Measurements from ENCODE around the gene ASB2. TPM values are rescaled to one million over a fixed set of nuclear protein-coding genes. Genes with fewer than 3 reads are reported as not detected.

Gene ASB2
- total and polyA plus RNA-seq, 2 of the 13 experiments (the other 11 are each of a cell fraction or from before 2014, with no cell fraction given), result 0.82 to 4.1 TPM

DNA sequence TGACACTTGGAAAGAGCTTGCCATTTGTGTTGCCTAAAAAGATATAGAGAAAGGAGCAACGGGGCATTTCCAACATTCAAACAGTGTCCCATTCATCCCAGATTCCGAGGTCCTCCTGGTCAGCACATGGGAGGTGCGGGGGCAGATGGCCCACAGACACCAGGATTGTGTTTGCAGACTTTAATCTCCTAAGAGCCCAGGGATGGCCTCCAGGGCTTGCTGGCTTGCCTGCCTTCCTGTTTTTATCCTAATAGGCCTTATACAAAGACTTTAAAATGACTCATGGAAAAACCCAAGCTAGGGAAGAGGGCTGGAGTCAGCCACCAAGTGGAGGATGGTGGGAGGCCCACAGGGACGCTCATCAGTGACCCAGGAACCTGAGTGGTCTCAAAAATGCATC, 70.7 kb downstream of the ASB2 start (continued):
- TF ChIP-seq, protein P1, sequence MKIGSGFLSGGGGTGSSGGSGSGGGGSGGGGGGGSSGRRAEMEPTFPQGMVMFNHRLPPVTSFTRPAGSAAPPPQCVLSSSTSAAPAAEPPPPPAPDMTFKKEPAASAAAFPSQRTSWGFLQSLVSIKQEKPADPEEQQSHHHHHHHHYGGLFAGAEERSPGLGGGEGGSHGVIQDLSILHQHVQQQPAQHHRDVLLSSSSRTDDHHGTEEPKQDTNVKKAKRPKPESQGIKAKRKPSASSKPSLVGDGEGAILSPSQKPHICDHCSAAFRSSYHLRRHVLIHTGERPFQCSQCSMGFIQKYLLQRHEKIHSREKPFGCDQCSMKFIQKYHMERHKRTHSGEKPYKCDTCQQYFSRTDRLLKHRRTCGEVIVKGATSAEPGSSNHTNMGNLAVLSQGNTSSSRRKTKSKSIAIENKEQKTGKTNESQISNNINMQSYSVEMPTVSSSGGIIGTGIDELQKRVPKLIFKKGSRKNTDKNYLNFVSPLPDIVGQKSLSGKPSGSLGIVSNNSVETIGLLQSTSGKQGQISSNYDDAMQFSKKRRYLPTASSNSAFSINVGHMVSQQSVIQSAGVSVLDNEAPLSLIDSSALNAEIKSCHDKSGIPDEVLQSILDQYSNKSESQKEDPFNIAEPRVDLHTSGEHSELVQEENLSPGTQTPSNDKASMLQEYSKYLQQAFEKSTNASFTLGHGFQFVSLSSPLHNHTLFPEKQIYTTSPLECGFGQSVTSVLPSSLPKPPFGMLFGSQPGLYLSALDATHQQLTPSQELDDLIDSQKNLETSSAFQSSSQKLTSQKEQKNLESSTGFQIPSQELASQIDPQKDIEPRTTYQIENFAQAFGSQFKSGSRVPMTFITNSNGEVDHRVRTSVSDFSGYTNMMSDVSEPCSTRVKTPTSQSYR (CRISPR knock-in tag; IDR thresholded peaks at IDR 0.05; ENCODE audit: borderline replicate concordance), result peak; percentile 34; the same call in 1 of the 2 replicates
- TF ChIP-seq PTBP1 (IDR thresholded peaks at IDR 0.05; ENCODE audit: low read depth, low read length, poor library complexity, severe bottlenecking), result no peak
- no peak for TF ChIP-seq MBD4 (IDR thresholded peaks at IDR 0.05; ENCODE audit: borderline replicate concordance, low read length)
- TF ChIP-seq, protein P2, sequence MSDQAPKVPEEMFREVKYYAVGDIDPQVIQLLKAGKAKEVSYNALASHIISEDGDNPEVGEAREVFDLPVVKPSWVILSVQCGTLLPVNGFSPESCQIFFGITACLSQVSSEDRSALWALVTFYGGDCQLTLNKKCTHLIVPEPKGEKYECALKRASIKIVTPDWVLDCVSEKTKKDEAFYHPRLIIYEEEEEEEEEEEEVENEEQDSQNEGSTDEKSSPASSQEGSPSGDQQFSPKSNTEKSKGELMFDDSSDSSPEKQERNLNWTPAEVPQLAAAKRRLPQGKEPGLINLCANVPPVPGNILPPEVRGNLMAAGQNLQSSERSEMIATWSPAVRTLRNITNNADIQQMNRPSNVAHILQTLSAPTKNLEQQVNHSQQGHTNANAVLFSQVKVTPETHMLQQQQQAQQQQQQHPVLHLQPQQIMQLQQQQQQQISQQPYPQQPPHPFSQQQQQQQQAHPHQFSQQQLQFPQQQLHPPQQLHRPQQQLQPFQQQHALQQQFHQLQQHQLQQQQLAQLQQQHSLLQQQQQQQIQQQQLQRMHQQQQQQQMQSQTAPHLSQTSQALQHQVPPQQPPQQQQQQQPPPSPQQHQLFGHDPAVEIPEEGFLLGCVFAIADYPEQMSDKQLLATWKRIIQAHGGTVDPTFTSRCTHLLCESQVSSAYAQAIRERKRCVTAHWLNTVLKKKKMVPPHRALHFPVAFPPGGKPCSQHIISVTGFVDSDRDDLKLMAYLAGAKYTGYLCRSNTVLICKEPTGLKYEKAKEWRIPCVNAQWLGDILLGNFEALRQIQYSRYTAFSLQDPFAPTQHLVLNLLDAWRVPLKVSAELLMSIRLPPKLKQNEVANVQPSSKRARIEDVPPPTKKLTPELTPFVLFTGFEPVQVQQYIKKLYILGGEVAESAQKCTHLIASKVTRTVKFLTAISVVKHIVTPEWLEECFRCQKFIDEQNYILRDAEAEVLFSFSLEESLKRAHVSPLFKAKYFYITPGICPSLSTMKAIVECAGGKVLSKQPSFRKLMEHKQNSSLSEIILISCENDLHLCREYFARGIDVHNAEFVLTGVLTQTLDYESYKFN (CRISPR knock-in tag; conservative IDR thresholded peaks at IDR 0.05), result peak; percentile 83
- TF ChIP-seq ZNF614 (CRISPR knock-in tag; IDR thresholded peaks at IDR 0.05; ENCODE audit: borderline replicate concordance), result no peak
- TF ChIP-seq, protein P3, sequence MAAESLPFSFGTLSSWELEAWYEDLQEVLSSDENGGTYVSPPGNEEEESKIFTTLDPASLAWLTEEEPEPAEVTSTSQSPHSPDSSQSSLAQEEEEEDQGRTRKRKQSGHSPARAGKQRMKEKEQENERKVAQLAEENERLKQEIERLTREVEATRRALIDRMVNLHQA (CRISPR knock-in tag; IDR thresholded peaks at IDR 0.05), result no peak
- TF ChIP-seq, protein P4, sequence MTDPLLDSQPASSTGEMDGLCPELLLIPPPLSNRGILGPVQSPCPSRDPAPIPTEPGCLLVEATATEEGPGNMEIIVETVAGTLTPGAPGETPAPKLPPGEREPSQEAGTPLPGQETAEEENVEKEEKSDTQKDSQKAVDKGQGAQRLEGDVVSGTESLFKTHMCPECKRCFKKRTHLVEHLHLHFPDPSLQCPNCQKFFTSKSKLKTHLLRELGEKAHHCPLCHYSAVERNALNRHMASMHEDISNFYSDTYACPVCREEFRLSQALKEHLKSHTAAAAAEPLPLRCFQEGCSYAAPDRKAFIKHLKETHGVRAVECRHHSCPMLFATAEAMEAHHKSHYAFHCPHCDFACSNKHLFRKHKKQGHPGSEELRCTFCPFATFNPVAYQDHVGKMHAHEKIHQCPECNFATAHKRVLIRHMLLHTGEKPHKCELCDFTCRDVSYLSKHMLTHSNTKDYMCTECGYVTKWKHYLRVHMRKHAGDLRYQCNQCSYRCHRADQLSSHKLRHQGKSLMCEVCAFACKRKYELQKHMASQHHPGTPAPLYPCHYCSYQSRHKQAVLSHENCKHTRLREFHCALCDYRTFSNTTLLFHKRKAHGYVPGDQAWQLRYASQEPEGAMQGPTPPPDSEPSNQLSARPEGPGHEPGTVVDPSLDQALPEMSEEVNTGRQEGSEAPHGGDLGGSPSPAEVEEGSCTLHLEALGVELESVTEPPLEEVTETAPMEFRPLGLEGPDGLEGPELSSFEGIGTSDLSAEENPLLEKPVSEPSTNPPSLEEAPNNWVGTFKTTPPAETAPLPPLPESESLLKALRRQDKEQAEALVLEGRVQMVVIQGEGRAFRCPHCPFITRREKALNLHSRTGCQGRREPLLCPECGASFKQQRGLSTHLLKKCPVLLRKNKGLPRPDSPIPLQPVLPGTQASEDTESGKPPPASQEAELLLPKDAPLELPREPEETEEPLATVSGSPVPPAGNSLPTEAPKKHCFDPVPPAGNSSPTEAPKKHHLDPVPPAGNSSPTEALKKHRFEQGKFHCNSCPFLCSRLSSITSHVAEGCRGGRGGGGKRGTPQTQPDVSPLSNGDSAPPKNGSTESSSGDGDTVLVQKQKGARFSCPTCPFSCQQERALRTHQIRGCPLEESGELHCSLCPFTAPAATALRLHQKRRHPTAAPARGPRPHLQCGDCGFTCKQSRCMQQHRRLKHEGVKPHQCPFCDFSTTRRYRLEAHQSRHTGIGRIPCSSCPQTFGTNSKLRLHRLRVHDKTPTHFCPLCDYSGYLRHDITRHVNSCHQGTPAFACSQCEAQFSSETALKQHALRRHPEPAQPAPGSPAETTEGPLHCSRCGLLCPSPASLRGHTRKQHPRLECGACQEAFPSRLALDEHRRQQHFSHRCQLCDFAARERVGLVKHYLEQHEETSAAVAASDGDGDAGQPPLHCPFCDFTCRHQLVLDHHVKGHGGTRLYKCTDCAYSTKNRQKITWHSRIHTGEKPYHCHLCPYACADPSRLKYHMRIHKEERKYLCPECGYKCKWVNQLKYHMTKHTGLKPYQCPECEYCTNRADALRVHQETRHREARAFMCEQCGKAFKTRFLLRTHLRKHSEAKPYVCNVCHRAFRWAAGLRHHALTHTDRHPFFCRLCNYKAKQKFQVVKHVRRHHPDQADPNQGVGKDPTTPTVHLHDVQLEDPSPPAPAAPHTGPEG (CRISPR knock-in tag; IDR thresholded peaks at IDR 0.05), result peak; percentile 60; the same call in 1 of the 2 replicates
- TF ChIP-seq, protein P5, sequence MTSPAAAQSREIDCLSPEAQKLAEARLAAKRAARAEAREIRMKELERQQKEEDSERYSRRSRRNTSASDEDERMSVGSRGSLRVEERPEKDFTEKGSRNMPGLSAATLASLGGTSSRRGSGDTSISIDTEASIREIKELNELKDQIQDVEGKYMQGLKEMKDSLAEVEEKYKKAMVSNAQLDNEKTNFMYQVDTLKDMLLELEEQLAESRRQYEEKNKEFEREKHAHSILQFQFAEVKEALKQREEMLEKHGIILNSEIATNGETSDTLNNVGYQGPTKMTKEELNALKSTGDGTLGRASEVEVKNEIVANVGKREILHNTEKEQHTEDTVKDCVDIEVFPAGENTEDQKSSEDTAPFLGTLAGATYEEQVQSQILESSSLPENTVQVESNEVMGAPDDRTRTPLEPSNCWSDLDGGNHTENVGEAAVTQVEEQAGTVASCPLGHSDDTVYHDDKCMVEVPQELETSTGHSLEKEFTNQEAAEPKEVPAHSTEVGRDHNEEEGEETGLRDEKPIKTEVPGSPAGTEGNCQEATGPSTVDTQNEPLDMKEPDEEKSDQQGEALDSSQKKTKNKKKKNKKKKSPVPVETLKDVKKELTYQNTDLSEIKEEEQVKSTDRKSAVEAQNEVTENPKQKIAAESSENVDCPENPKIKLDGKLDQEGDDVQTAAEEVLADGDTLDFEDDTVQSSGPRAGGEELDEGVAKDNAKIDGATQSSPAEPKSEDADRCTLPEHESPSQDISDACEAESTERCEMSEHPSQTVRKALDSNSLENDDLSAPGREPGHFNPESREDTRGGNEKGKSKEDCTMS (CRISPR knock-in tag; conservative IDR thresholded peaks at IDR 0.05), result no peak
- peak; percentile 32; the same call in 1 of the 2 replicates for TF ChIP-seq SALL2 (CRISPR knock-in tag; IDR thresholded peaks at IDR 0.05)
- TF ChIP-seq ZNF101 (CRISPR knock-in tag; IDR thresholded peaks at IDR 0.05; ENCODE audit: borderline replicate concordance, low read depth), result no peak
- TF ChIP-seq, protein P6, sequence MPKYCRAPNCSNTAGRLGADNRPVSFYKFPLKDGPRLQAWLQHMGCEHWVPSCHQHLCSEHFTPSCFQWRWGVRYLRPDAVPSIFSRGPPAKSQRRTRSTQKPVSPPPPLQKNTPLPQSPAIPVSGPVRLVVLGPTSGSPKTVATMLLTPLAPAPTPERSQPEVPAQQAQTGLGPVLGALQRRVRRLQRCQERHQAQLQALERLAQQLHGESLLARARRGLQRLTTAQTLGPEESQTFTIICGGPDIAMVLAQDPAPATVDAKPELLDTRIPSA (CRISPR knock-in tag; IDR thresholded peaks at IDR 0.05; ENCODE audit: borderline replicate concordance), result no peak
- 0 out of 2 replicates have a peak, but pooled peaks have one; percentile 37 for TF ChIP-seq DPF2 (CRISPR knock-in tag; IDR thresholded peaks at IDR 0.05; ENCODE audit: borderline replicate concordance, low read depth)
